Fibroblast of peridontal ligament (primary cell): ENCODE results near the gene NRG2.

Source experiments
- DNase-seq: peaks from one replicate; pipeline ENCODE4 v3.0.0-alpha.2; 2010; ENCODE audit errors: extremely low read depth

Gene NRG2

GRCh38 chr5:139880416-139881142 is 162.5 kb downstream of the NRG2 start:
- peak; percentile 11 for DNase-seq

- no peak for DNase-seq
Measured at GRCh38 chr5:139878093-139878492, 165.0 kb downstream of the NRG2 start.

GRCh38 chr5:139877129-139877597 is 165.9 kb downstream of the NRG2 start:
- no peak for DNase-seq

GRCh38 chr5:139875957-139876356 is 167.1 kb downstream of the NRG2 start:
- no peak for DNase-seq

GRCh38 chr5:139872851-139873794 is 170.0 kb downstream of the NRG2 start:
- no peak for DNase-seq

- no peak for DNase-seq
Measured at GRCh38 chr5:139872052-139872766, 170.9 kb downstream of the NRG2 start.

GRCh38 chr5:139871614-139872013 is 171.5 kb downstream of the NRG2 start:
- no peak for DNase-seq

GRCh38 chr5:139870677-139871076 is 172.4 kb downstream of the NRG2 start:
- no peak for DNase-seq

- no peak for DNase-seq
Measured at GRCh38 chr5:139869042-139869790, 173.9 kb downstream of the NRG2 start.

GRCh38 chr5:139867581-139867980 is 175.5 kb downstream of the NRG2 start:
- no peak for DNase-seq

- no peak for DNase-seq
Measured at GRCh38 chr5:139867109-139867508, 176.0 kb downstream of the NRG2 start.

GRCh38 chr5:139864716-139865483 is 178.2 kb downstream of the NRG2 start:
- DNase-seq = no peak

- DNase-seq = peak; percentile 57
Measured at GRCh38 chr5:139863855-139864558, 179.1 kb downstream of the NRG2 start.

GRCh38 chr5:139863361-139863760 is 179.7 kb downstream of the NRG2 start:
- no peak for DNase-seq

- no peak for DNase-seq
Measured at GRCh38 chr5:139862803-139863202, 180.3 kb downstream of the NRG2 start.

GRCh38 chr5:139862313-139862712 is 180.8 kb downstream of the NRG2 start:
- DNase-seq = peak; percentile 22

- DNase-seq = no peak
Measured at GRCh38 chr5:139861889-139862207, 181.3 kb downstream of the NRG2 start.

GRCh38 chr5:139861021-139861888 is 181.8 kb downstream of the NRG2 start:
- no peak for DNase-seq

- no peak for DNase-seq
Measured at GRCh38 chr5:139859013-139859412, 184.1 kb downstream of the NRG2 start.
